HG03196 (cell line): ENCODE data around the gene RABGAP1L.

Experiments
- ATAC-seq: cut with Tn5 transposase; IDR thresholded peaks from one replicate; pipeline ENCODE4 v1.9.1; 2021; ENCODE audit not compliant: unreplicated experiment

Gene RABGAP1L

GRCh38 chr1:174194461-174194860, 35.1 kb downstream of the RABGAP1L start:
- no peak for ATAC-seq

GRCh38 chr1:174197088-174197487, 37.8 kb downstream of the RABGAP1L start:
- no peak for ATAC-seq

GRCh38 chr1:174197547-174197946, 38.2 kb downstream of the RABGAP1L start:
- ATAC-seq: no peak

- no peak for ATAC-seq
Observed at GRCh38 chr1:174198202-174198601, 38.9 kb downstream of the RABGAP1L start.

DNA sequence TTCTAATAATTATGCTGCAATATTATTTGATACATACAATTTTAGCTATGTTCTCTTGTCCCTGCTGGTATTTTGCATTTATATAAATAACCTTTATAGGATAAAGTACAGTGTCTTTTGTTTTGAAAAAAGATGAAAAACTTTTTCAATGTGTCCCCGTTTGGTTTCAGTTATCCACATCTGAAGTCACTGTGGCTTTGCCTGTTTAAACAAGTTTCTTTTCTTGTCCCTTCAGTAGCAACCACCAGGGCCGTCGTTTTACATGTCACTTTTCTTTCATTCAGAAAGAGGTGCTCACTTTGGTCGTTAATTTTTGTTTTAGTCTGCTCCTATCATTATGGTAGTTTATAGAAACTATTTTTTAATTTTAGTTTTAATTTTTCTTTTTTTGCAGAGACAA, 41.4 kb downstream of the RABGAP1L start:
- ATAC-seq: no peak

GRCh38 chr1:174204697-174205308, 45.5 kb downstream of the RABGAP1L start:
- no peak for ATAC-seq

DNA sequence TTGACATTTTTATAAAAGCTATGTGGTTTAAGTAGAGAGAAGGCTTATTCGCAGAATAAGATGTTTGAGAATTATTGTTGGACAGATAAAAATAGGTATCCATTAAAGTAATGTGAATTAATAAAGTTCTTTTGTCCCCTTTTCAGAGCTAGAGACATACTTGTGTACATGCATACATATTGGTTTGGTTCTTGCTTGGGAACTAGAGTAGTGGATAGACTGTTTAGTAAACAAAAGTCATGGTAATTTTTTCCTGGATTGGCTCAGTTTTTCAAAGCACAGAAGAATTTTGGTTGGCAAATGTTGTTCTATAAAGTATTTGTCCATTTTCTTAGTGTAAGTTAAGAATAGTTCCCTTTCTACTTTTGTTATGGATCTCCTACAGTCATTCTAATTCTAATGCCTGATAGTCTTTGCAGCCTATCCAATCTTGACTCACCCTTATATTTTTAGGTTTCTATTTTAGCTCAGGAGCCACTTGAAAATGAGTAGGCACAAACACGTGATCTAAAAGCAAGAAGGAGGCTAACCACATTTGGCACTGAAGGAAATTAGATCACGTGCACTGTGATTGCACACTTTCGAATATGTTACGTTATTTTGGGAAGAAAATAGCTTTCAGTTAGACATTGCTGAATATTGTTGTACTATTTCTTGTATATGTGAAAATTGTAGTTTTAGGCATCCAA, 47.0 kb downstream of the RABGAP1L start:
- no peak for ATAC-seq

DNA sequence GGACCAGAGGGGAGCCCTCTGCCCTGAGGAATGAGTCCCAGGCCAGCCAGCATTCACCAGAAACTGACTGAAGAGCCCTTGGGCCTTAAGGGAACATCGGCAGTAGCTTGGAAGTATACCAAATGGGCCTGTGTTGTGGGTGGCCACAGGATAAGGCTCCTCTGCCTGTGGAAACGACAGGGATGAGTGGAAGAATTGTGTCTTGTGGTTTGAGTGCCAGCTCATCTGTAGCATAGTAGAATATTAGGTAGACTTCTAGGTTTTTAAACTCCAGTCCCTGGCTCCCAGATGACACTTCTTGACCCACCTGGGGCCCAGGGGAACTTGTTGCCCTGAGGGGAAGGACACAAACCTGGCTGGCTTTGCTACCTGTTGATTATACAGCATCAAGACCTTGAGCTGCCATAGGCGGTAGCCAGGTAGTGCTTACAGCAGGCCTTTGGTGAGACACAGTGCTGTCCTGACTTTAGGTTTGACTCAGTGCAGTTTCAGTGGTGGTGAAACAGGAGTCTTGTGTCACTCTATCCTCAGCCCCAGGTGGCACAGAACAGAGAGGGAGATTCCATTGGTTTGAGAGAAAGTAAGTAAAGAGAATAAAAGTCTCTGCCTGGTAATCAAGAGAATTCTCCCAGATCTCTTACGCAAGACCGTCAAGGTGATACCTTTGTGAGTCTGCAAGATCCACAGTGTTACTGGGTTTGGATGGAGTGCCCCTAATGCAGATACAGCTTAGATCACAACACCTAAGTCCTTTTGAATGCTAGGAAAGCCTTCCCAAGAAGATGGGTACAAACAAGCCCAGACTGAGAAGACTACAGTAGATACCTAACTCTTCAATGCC, 50.2 kb downstream of the RABGAP1L start:
- peak; percentile 89 for ATAC-seq

DNA sequence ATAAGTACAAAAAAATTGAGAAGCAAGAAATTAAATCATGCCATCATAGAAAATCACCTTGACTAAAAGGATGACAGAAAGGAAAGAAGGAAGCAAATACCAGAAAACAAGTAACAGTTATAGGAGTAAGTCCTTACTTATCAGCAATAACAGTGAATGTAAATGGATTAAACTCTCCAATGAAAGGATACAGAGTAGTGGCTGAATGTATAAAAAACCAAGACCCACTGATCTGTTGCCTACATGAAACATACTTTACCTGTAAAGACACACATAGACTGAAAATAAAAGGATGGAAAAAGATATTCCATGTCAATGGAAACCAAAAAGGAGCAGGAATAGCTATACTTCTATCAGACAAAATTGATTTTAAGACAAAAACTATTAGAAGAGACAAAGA, 52.2 kb downstream of the RABGAP1L start:
- no peak for ATAC-seq

- ATAC-seq: no peak
Observed at GRCh38 chr1:174215766-174216165, 56.4 kb downstream of the RABGAP1L start.

- no peak for ATAC-seq
Observed at GRCh38 chr1:174217248-174217647, 57.9 kb downstream of the RABGAP1L start.

DNA sequence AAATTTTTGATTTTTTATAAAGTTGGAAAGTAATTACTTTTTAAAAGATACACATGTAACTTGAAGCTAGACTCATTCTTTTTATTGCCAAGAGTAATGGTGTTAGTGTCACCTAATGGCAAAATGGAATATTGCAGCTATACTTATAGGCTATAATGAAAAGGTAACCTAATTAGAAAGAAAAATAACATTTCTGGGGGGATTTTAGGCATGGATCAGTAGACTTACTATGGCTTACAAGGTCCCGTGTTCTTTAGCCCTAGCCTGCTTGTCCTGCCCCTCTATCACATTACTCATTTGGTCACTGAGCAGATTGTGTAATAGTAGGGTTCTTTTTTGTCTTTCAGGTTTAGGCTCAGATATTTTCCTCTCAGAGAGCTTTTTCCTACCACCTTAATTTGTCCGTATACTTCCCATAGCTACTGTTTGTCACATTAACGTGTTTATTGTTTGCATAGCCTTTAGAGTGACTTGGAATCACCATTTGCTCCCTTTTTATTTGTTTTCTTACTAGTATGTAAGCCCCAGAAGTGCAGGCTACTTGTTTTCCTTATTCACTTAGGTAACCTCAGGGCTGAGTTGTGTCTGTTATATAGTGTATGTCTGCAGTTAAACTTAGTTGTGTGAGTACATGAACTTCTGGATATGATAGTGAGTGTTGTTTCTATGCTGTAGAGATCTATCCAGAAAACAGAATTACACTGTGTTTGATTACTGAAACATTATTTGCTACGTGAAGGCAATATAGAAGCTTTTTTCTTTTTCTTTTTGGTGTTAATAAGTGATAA, 58.7 kb downstream of the RABGAP1L start:
- ATAC-seq: no peak

GRCh38 chr1:174218983-174219382, 59.7 kb downstream of the RABGAP1L start:
- no peak for ATAC-seq

- ATAC-seq: no peak
Observed at GRCh38 chr1:174219606-174220370, 60.5 kb downstream of the RABGAP1L start.

- no peak for ATAC-seq
Observed at GRCh38 chr1:174221681-174222080, 62.4 kb downstream of the RABGAP1L start.

DNA sequence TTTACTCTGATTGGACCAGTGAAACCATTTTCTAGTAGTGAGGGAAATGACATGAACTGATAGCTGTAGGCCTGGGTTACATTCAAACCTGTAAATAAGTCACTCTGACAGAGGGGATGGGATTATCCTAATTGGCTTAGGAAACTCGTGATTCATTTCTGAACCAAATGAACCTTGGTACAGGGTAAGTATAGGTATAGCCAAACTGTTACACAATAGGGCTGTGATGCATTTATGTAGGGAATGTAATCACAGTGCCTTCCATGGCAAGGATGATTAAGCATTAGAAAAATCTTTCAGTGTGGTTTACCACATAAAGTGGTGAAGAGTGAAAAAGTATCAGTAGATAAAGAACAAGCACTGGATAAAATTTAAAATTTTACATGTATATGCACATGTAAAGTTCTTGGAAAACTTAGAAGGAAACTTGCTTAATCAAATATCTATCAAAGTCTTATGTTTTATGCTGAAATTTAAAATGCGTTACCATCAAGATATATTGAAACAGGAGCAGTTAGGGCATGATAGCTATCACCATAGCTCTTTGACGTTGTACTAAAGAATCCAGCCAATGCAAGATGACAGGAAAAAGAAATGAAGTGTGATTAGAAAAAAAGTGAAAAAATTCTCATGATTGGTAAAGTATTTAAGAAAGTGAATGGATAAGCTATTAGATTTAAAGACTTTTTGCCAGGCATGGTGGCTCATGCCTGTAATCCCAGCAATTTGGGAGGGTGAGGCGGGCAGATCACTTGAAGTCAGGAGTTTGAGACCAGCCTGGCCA, 63.0 kb downstream of the RABGAP1L start:
- no peak for ATAC-seq

GRCh38 chr1:174224641-174225040, 65.3 kb downstream of the RABGAP1L start:
- no peak for ATAC-seq

DNA sequence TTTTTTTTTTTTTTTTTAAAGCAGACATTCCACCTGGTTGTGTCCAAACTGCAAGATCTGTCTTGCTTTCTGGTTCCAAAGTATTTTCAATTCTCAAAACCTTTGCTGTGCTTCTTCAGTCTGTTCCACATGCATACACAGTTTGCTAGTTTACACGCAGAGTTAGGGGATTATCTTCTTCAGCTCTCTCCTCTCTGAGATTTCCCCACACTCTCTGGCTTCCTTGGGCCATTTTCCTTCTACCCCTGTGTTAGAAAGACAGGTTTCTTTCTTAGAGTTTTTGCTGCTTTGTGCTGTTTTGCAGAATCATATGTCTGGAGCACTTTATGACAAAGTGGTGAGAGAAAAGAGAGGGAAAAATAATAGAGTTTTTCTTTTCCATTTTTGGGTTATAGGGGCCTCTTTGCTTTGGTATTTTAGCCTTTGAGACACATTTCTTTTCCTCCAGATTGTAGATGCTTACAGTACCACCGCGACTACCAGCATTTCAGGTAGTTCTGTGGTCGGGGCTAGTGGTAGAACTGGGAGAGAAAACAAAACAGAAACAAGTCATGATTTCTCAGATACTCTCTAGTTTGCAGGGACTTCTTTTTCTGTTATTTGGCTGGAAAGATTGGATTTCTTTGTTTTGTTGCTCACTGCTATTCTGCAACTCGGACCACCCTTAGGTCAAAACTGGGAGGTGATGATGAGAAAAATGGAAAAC, 66.3 kb downstream of the RABGAP1L start:
- no peak for ATAC-seq

GRCh38 chr1:174230399-174230798, 71.1 kb downstream of the RABGAP1L start:
- no peak for ATAC-seq
